D721Med (cell line): ENCODE data around the gene ARHGAP24.

Experiments
- DNase-seq: peaks from one replicate; pipeline ENCODE4 v3.0.0; 2011; ENCODE audit warnings: low spot score; ENCODE audit not compliant: insufficient read length
- FAIRE-seq: peaks from 2 replicates; lab custom pipeline; 2011; peaks lifted over from hg19 to GRCh38; lab: Jason Lieb, UNC
- TF ChIP-seq, protein P1 (sequence below): IDR thresholded peaks from 2 replicates; pipeline ENCODE4 v1.5.1; 2012; ENCODE audit warnings: mild to moderate bottlenecking, control low read depth; ENCODE audit not compliant: insufficient read depth; ENCODE audit errors: missing control alignments

The ARHGAP24 gene

DNA sequence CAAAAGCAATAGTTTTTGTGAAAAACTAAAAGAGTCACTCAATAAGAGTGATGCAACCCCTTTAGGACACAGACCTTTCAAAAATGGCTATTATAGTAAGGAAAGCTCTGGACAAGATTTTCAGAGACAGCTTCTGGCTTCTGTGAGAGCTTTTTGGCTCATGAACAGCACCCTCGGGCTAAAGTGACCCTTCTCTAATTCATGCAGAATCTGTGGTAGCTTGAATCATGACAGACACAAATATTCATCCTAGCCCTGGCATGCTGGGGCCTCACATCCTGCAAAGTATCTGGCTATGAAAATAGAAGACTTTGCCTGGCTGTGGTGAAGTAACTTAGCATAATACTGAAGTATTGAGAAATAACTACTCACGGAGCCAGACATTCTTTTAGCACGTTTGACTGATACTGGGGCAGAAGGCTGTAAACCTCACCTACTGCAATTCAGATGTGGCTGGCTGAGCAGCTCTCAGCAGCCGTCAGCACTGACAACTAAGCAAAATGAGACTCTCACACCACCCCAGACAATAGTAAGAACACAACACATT, 557.6 kb downstream of the ARHGAP24 start:
- FAIRE-seq (no peak), DNase-seq (no peak)
- TF ChIP-seq, protein P1, sequence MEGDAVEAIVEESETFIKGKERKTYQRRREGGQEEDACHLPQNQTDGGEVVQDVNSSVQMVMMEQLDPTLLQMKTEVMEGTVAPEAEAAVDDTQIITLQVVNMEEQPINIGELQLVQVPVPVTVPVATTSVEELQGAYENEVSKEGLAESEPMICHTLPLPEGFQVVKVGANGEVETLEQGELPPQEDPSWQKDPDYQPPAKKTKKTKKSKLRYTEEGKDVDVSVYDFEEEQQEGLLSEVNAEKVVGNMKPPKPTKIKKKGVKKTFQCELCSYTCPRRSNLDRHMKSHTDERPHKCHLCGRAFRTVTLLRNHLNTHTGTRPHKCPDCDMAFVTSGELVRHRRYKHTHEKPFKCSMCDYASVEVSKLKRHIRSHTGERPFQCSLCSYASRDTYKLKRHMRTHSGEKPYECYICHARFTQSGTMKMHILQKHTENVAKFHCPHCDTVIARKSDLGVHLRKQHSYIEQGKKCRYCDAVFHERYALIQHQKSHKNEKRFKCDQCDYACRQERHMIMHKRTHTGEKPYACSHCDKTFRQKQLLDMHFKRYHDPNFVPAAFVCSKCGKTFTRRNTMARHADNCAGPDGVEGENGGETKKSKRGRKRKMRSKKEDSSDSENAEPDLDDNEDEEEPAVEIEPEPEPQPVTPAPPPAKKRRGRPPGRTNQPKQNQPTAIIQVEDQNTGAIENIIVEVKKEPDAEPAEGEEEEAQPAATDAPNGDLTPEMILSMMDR = no peak

DNA sequence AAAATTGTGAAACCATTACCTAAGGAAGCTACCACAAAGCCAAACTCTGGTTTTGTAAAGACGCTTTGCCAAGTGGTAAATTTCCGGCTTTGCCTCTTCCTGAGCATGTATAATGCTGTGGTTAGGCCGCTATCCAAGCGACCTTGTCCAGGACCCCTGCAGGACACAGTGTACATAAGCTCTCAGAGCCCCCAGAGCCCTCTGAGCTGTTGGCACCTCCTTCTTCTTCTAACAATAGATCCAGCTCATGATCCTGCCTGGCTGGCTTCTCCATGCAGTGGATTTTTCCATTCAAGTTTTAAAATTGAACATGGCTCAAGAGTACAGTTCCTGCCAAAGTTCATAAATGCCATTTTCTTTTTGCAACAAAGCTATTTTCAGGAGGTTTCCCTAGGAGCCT, 558.2 kb downstream of the ARHGAP24 start:
- no peak for FAIRE-seq
- TF ChIP-seq, protein P1 = no peak
- DNase-seq = no peak

GRCh38 chr4:86034616-86035015, 559.7 kb downstream of the ARHGAP24 start:
- FAIRE-seq (no peak), DNase-seq (no peak)
- TF ChIP-seq, protein P1 = no peak

DNA sequence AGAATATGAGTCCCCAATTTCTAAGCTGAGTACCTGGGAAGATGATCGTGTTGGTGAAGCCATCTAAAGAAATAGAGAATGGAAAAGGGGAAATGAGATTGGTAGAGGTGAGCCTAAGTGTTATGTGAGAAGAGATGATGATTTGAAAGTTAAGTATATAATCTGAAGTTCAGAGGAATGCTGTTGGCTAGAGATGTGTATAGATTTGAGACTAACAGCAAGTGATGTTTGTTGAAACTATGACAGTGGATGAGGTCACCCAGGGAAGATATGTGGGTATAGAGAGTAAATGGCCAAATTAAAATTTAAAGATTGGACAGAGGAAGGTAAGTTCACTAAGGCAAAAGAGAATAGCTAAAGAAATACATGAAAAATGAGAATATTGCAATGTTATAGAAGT, 560.7 kb downstream of the ARHGAP24 start:
- FAIRE-seq = no peak

GRCh38 chr4:86036736-86037135, 561.8 kb downstream of the ARHGAP24 start:
- no peak for FAIRE-seq
- TF ChIP-seq, protein P1 = no peak
- no peak for DNase-seq

More for the DNA sequence above, 560.7 kb downstream of the ARHGAP24 start:
- DNase-seq = no peak
- TF ChIP-seq, protein P1 = no peak

DNA sequence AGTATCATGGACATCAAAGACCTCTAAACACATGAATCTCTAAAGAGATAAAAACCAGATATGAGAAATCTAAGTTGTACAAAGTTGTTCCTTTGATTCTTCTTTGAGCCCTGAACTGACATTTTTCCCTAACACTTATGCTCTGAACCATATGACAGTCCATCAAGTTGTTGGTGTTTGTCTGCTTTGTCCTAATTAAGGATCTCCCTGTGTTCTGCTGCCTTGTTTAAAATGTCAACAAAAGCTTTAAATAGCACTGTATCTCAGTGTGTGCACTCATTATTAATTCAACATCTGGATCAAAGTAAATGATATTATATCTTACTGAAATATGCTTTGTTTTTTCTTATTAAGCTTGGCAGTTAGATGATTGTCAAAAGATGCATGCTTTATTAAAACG, 563.1 kb downstream of the ARHGAP24 start:
- DNase-seq (no peak), FAIRE-seq (no peak)
- TF ChIP-seq, protein P1 = no peak

GRCh38 chr4:86043755-86044592, 569.0 kb downstream of the ARHGAP24 start:
- TF ChIP-seq, protein P1 = peak; percentile 78
- FAIRE-seq = peak; percentile 58
- DNase-seq = no peak
